ENCODE measurements around the gene TMEM222.

TMEM222 gene

GRCh38 chr1:27363766-27364695 is 42.1 kb downstream of the TMEM222 start:
- Mint-ChIP-seq H3K27me3 (peaks cover 24% of the 10 kb centered on the region), H3K4me3 (no peak overlapping the region), H3K36me3 (ENCODE audit: low read depth) (peaks cover 62% of the 10 kb centered on the region), H3K9me3 (no peaks in the 10 kb centered on the region), H3K4me1 (ENCODE audit: low read depth) (peaks cover 64% of the 10 kb centered on the region), H3K27ac (peak overlapping the region; percentile 98)
- intact Hi-C loops (cut with micrococcal nuclease) = no loop called here

GRCh38 chr1:27364696-27365371 is 42.9 kb downstream of the TMEM222 start:
- peak overlapping the region; percentile 97 for H3K4me3 Mint-ChIP-seq
- H3K4me1 Mint-ChIP-seq (ENCODE audit: low read depth) = peaks cover 66% of the 10 kb centered on the region
- intact Hi-C loops (cut with micrococcal nuclease) = loop anchor here (1.0 kb wide), 1 partner anchor 8 kb away; no protein-coding TSS in a partner anchor
- H3K27ac Mint-ChIP-seq = peak overlapping the region; percentile 98
- H3K27me3 Mint-ChIP-seq = peaks cover 16% of the 10 kb centered on the region
- no peaks in the 10 kb centered on the region for H3K9me3 Mint-ChIP-seq
- H3K36me3 Mint-ChIP-seq (ENCODE audit: low read depth) = peaks cover 54% of the 10 kb centered on the region

GRCh38 chr1:27365372-27366112 is 43.6 kb downstream of the TMEM222 start:
- peak overlapping the region; percentile 98 for H3K27ac Mint-ChIP-seq
- H3K9me3 Mint-ChIP-seq = no peaks in the 10 kb centered on the region
- peaks cover 50% of the 10 kb centered on the region for H3K36me3 Mint-ChIP-seq (ENCODE audit: low read depth)
- H3K27me3 Mint-ChIP-seq = peaks cover 10% of the 10 kb centered on the region
- peaks cover 66% of the 10 kb centered on the region for H3K4me1 Mint-ChIP-seq (ENCODE audit: low read depth)
- peak overlapping the region; percentile 97 for H3K4me3 Mint-ChIP-seq
- intact Hi-C loops (cut with micrococcal nuclease) = loop anchor here (1.0 kb wide), 1 partner anchor 8 kb away; no protein-coding TSS in a partner anchor

- peaks cover 44% of the 10 kb centered on the region for H3K36me3 Mint-ChIP-seq (ENCODE audit: low read depth)
- H3K4me1 Mint-ChIP-seq (ENCODE audit: low read depth) = peaks cover 66% of the 10 kb centered on the region
- peaks cover 4% of the 10 kb centered on the region for H3K27me3 Mint-ChIP-seq
- no peaks in the 10 kb centered on the region for H3K9me3 Mint-ChIP-seq
- intact Hi-C loops (cut with micrococcal nuclease) = no loop called here
- H3K27ac Mint-ChIP-seq = peak overlapping the region; percentile 98
- H3K4me3 Mint-ChIP-seq = peak overlapping the region; percentile 97
Observed at GRCh38 chr1:27366113-27366410, 44.1 kb downstream of the TMEM222 start.

GRCh38 chr1:27366411-27367159 is 44.6 kb downstream of the TMEM222 start, which contains the start of gene MAP3K6:
Gene MAP3K6 (minus strand): TSS chr1:27366961. CDS start chr1:27366597, 364 bp downstream.
- Mint-ChIP-seq H3K27me3 (peaks cover 2% of the 10 kb centered on the region), H3K36me3 (ENCODE audit: low read depth) (peaks cover 39% of the 10 kb centered on the region), H3K4me3 (peak within 1 kb of the TSS; percentile 97), H3K9me3 (no peaks in the 10 kb centered on the region), H3K4me1 (ENCODE audit: low read depth) (peaks cover 67% of the 10 kb centered on the region), H3K27ac (peak within 1 kb of the TSS; percentile 98)
- intact Hi-C loops (cut with micrococcal nuclease) = no loop called here

- H3K9me3 Mint-ChIP-seq = no peaks in the 10 kb centered on the region
- H3K4me1 Mint-ChIP-seq (ENCODE audit: low read depth) = peaks cover 73% of the 10 kb centered on the region
- peaks cover 33% of the 10 kb centered on the region for H3K36me3 Mint-ChIP-seq (ENCODE audit: low read depth)
- intact Hi-C loops (cut with micrococcal nuclease) = no loop called here
- H3K27ac Mint-ChIP-seq = peak overlapping the region; percentile 72
- H3K4me3 Mint-ChIP-seq = peak overlapping the region; percentile 69
- no peaks in the 10 kb centered on the region for H3K27me3 Mint-ChIP-seq
Observed at GRCh38 chr1:27367160-27367650, 45.2 kb downstream of the TMEM222 start.

- H3K4me1 Mint-ChIP-seq (ENCODE audit: low read depth) = peaks cover 73% of the 10 kb centered on the region
- peaks cover 15% of the 10 kb centered on the region for H3K36me3 Mint-ChIP-seq (ENCODE audit: low read depth)
- peak overlapping the region; percentile 23 for H3K4me3 Mint-ChIP-seq
- no peaks in the 10 kb centered on the region for H3K27me3 Mint-ChIP-seq
- intact Hi-C loops (cut with micrococcal nuclease) = no loop called here
- no peaks in the 10 kb centered on the region for H3K9me3 Mint-ChIP-seq
- peak overlapping the region; percentile 86 for H3K27ac Mint-ChIP-seq
Observed at GRCh38 chr1:27368869-27369582, 47.1 kb downstream of the TMEM222 start.

GRCh38 chr1:27372022-27372807 is 50.3 kb downstream of the TMEM222 start:
- Mint-ChIP-seq H3K4me3 (no peak overlapping the region), H3K4me1 (ENCODE audit: low read depth) (peaks cover 47% of the 10 kb centered on the region), H3K36me3 (ENCODE audit: low read depth) (no peaks in the 10 kb centered on the region), H3K27me3 (peaks cover 2% of the 10 kb centered on the region), H3K9me3 (no peaks in the 10 kb centered on the region), H3K27ac (peak overlapping the region; percentile 23)
- intact Hi-C loops (cut with micrococcal nuclease) = no loop called here

GRCh38 chr1:27372808-27373690 is 51.1 kb downstream of the TMEM222 start:
- H3K36me3 Mint-ChIP-seq (ENCODE audit: low read depth) = no peaks in the 10 kb centered on the region
- peaks cover 2% of the 10 kb centered on the region for H3K27me3 Mint-ChIP-seq
- H3K4me1 Mint-ChIP-seq (ENCODE audit: low read depth) = peaks cover 39% of the 10 kb centered on the region
- H3K9me3 Mint-ChIP-seq = no peaks in the 10 kb centered on the region
- no peak overlapping the region for H3K4me3 Mint-ChIP-seq
- H3K27ac Mint-ChIP-seq = no peak overlapping the region
- intact Hi-C loops (cut with micrococcal nuclease) = no loop called here

GRCh38 chr1:27374362-27375086 is 52.6 kb downstream of the TMEM222 start, which contains the start of gene FCN3:
Gene FCN3 (minus strand): TSS chr1:27374824. CDS start chr1:27374818, 6 bp downstream.
- H3K36me3 Mint-ChIP-seq (ENCODE audit: low read depth) = no peaks in the 10 kb centered on the region
- H3K27ac Mint-ChIP-seq = peak within 1 kb of the TSS; percentile 54
- no peak within 1 kb of the TSS for H3K4me3 Mint-ChIP-seq
- H3K4me1 Mint-ChIP-seq (ENCODE audit: low read depth) = peaks cover 28% of the 10 kb centered on the region
- H3K27me3 Mint-ChIP-seq = peaks cover 2% of the 10 kb centered on the region
- no peaks in the 10 kb centered on the region for H3K9me3 Mint-ChIP-seq
- intact Hi-C loops (cut with micrococcal nuclease) = no loop called here
